Smooth muscle cell (in vitro differentiated cells): ENCODE measurements around the gene OR1F1. TPM values are rescaled to one million over a fixed set of nuclear protein-coding genes. Genes with fewer than 3 reads are reported as not detected.

Experiments
- DNase-seq: peaks from one replicate; lab custom pipeline; 2025; ENCODE audit not compliant: unreplicated experiment; lab: John Stamatoyannopoulos, UW
- H2AFZ ChIP-seq: fragments of 200-600 bp; sonication (generic); 2 replicates; pipeline ENCODE4 v1.6.0; 2016; ENCODE audit warnings: antibody characterized with exemption, low read depth, mild to moderate bottlenecking
- H3F3A ChIP-seq: fragments of 200-600 bp; sonication (generic); 2 replicates; pipeline ENCODE4 v1.6.0; 2017; ENCODE audit warnings: antibody characterized with exemption, low read depth
- H3K27ac ChIP-seq: fragments of 200-600 bp; sonication (generic); 2 replicates; pipeline ENCODE4 v1.5.1; 2016; ENCODE audit warnings: low read depth, mild to moderate bottlenecking
- H3K27me3 ChIP-seq: fragments of 200-600 bp; sonication (generic); 2 replicates; pipeline ENCODE4 v1.6.1; 2016; ENCODE audit warnings: low read depth, mild to moderate bottlenecking
- H3K36me3 ChIP-seq: fragments of 200-600 bp; sonication (generic); 2 replicates; pipeline ENCODE4 v1.5.1; 2016; ENCODE audit warnings: low read depth
- H3K4me1 ChIP-seq: fragments of 200-600 bp; sonication (generic); 2 replicates; pipeline ENCODE4 v1.5.1; 2016; ENCODE audit warnings: low read depth
- H3K4me2 ChIP-seq: fragments of 200-600 bp; sonication (generic); 2 replicates; pipeline ENCODE4 v1.6.0; 2016; ENCODE audit warnings: mild to moderate bottlenecking
- H3K4me3 ChIP-seq: fragments of 200-600 bp; sonication (generic); 2 replicates; pipeline ENCODE4 v1.5.1; 2016; ENCODE audit warnings: mild to moderate bottlenecking
- H3K79me2 ChIP-seq: fragments of 200-600 bp; sonication (generic); 2 replicates; pipeline ENCODE4 v1.6.0; 2016; ENCODE audit warnings: low read depth, mild to moderate bottlenecking
- H3K9ac ChIP-seq: fragments of 200-600 bp; sonication (generic); 2 replicates; pipeline ENCODE4 v1.6.0; 2016; ENCODE audit warnings: low read depth
- H3K9me3 ChIP-seq: fragments of 200-600 bp; sonication (generic); replicated peaks from 2 replicates; pipeline ENCODE4 v1.5.1; 2016; ENCODE audit warnings: low read depth
- H4K20me1 ChIP-seq: fragments of 200-600 bp; sonication (generic); 2 replicates; pipeline ENCODE4 v1.6.0; 2016; ENCODE audit warnings: low read depth
- CTCF ChIP-seq: fragments of 200-600 bp; sonication (generic); IDR thresholded peaks from 2 replicates; pipeline ENCODE4 v1.5.1; 2017; ENCODE audit warnings: borderline replicate concordance, mild to moderate bottlenecking, antibody characterized with exemption; ENCODE audit not compliant: insufficient read depth, poor library complexity, severe bottlenecking
- WGBS: methylation state at CpG from one replicate; pipeline ENCODE4 v1.1.7; 2016; ENCODE audit warnings: low lambda C conversion rate; 5-methylcytosine and 5-hydroxymethylcytosine counted together
- polyA plus RNA-seq: library from polyadenylated mRNA; unstranded; fragments of >200 nt; fragmentation: Nextera tagmentation; extraction: Ambion mirVana; gene quantifications from 2 replicates; pipeline ENCODE4 v1.2.1, GENCODE V29; 2016
- total RNA-seq: library from RNA; depleted of rRNA; stranded (reverse); fragments of >200 nt; gene quantifications from 2 replicates; pipeline ENCODE4 v1.2.3, GENCODE V29; 2014

Gene OR1F1
- total and polyA plus RNA-seq, 2 experiments from 2014 or later: not detected

- DNase-seq: peak; percentile 74
- H3K4me2 ChIP-seq: peak within 1 kb of the TSS; percentile 91
- peak within 1 kb of the TSS; percentile 75 for H3K9ac ChIP-seq
- H3K4me3 ChIP-seq: peak within 1 kb of the TSS; percentile 73
- peaks cover 13% of the 10 kb centered on the region for H3K9me3 ChIP-seq
- peaks cover 4% of the 10 kb centered on the region for H3K4me1 ChIP-seq
- WGBS: 2% methylated on average over 49 of the region's 59 CpGs
- H3K27ac ChIP-seq: peak within 1 kb of the TSS; percentile 83
- no peak for TF ChIP-seq CTCF
- H3K27me3 ChIP-seq: no peaks in the 10 kb centered on the region
- H2AFZ ChIP-seq: peak within 1 kb of the TSS; percentile 75
- H4K20me1 ChIP-seq: no peaks in the 10 kb centered on the region
- no peaks in the 10 kb centered on the region for H3F3A ChIP-seq
- H3K36me3 ChIP-seq: peaks cover 29% of the 10 kb centered on the region
- peaks cover 13% of the 10 kb centered on the region for H3K79me2 ChIP-seq
These were observed 47.0 kb downstream of the OR1F1 start, which contains the start of gene ZNF200 for GRCh38 chr16:3234857-3235561. TSS of gene ZNF200 (minus strand) at chr16:3235158. CDS start at chr16:3233755, 1,403 bp downstream.

- no peaks in the 10 kb centered on the region for H3K27me3 ChIP-seq
- no peak overlapping the region for H3K27ac ChIP-seq
- H3K79me2 ChIP-seq: peaks cover 13% of the 10 kb centered on the region
- no peak overlapping the region for H3K4me3 ChIP-seq
- H3K4me2 ChIP-seq: no peak overlapping the region
- no peak overlapping the region for H3K9ac ChIP-seq
- H3K36me3 ChIP-seq: peaks cover 18% of the 10 kb centered on the region
- peaks cover 4% of the 10 kb centered on the region for H3K4me1 ChIP-seq
- no peaks in the 10 kb centered on the region for H4K20me1 ChIP-seq
- no peak overlapping the region for H2AFZ ChIP-seq
- DNase-seq: no peak
- H3F3A ChIP-seq: no peaks in the 10 kb centered on the region
- WGBS: 92% methylated on average over 27 of the region's 29 CpGs
- H3K9me3 ChIP-seq: peaks cover 4% of the 10 kb centered on the region
- TF ChIP-seq CTCF: no peak
These were observed 48.1 kb downstream of the OR1F1 start for GRCh38 chr16:3235856-3236669.

- H3K36me3 ChIP-seq: no peaks in the 10 kb centered on the region
- no peak for TF ChIP-seq CTCF
- H3K4me3 ChIP-seq: no peak overlapping the region
- H3K27ac ChIP-seq: no peak overlapping the region
- H2AFZ ChIP-seq: no peak overlapping the region
- no peaks in the 10 kb centered on the region for H3K79me2 ChIP-seq
- H3K9ac ChIP-seq: no peak overlapping the region
- no peaks in the 10 kb centered on the region for H3F3A ChIP-seq
- H4K20me1 ChIP-seq: no peaks in the 10 kb centered on the region
- 74% methylated on average over 5 of the region's 5 CpGs for whole genome bisulfite sequencing
- no peaks in the 10 kb centered on the region for H3K27me3 ChIP-seq
- no peak for DNase-seq
- H3K9me3 ChIP-seq: no peaks in the 10 kb centered on the region
- no peak overlapping the region for H3K4me2 ChIP-seq
- no peaks in the 10 kb centered on the region for H3K4me1 ChIP-seq
These were observed 53.8 kb downstream of the OR1F1 start for GRCh38 chr16:3241761-3242160.
